Measurements from ENCODE around the gene FBXW4. TPM values are rescaled to one million over a fixed set of nuclear protein-coding genes. Genes with fewer than 3 reads are reported as not detected.
A peak's percentile ranks its signal among the peaks of the same experiment; 100 is the strongest.

The FBXW4 gene
- total and polyA plus RNA-seq, 9 of the 15 experiments (the other 6 are each of a cell fraction or from before 2014, with no cell fraction given), result 1.0 to 10.6 (median 5.4) TPM

- TF ChIP-seq ZNF197 (CRISPR knock-in tag; IDR thresholded peaks at IDR 0.05; ENCODE audit: low read depth), result no peak
- no peak for TF ChIP-seq ZNF232 (CRISPR knock-in tag; IDR thresholded peaks at IDR 0.05)
- no peak for TF ChIP-seq NFYB (IDR thresholded peaks at IDR 0.05; ENCODE audit: extremely low read depth, insufficient read length)
- no peak for TF ChIP-seq CBX5 (IDR thresholded peaks at IDR 0.05; ENCODE audit: borderline replicate concordance, low read depth)
These were observed 3.9 kb downstream of the FBXW4 start (continued) for GRCh38 chr10:101691081-101691480.

GRCh38 chr10:101690461-101690860 is 4.5 kb downstream of the FBXW4 start:
- Histone ChIP-seq H3K9me1 (ENCODE audit: control insufficient read depth, insufficient read depth, low read length) (no peaks in the 10 kb centered on the region), H3K4me3 (no peak overlapping the region), H3K27ac (ENCODE audit: extremely low read depth, low read depth, low read length) (no peak overlapping the region), H3K79me2 (ENCODE audit: control insufficient read depth, insufficient read depth, low read length) (peaks cover 23% of the 10 kb centered on the region), H3K36me3 (ENCODE audit: control insufficient read depth, insufficient read depth, low read length) (peaks cover under 1% of the 10 kb centered on the region; the same call in 1 of the 3 replicates), H3K9ac (ENCODE audit: insufficient read depth in 1 of 2, low read depth in 2 of 2, low read length in 2 of 2) (no peak overlapping the region), H3K4me2 (ENCODE audit: insufficient read depth, low read length) (no peak overlapping the region), H2AFZ (ENCODE audit: low read depth, low read length) (no peak overlapping the region), H3K9me3 (replicated peaks; ENCODE audit: control insufficient read depth, insufficient read depth, low read depth, low read length) (no peaks in the 10 kb centered on the region), H3K4me1 (replicated peaks in 1 of 2; ENCODE audit: control insufficient read depth in 2 of 2, insufficient read depth in 2 of 2, low read length in 2 of 2) (peaks cover 14 to 16% of the 10 kb centered on the region in 2 experiments; a peak in 4 of 5 replicates), H4K20me1 (replicated peaks; ENCODE audit: control insufficient read depth, insufficient read depth, low read length) (0 out of 2 replicates have a peak, but pooled peaks cover 4% of the 10 kb centered on the region), H3K27me3 (ENCODE audit: control insufficient read depth in 2 of 2, insufficient read depth in 2 of 2, low read length in 2 of 2) (no peaks in the 10 kb centered on the region)
- ChIA-PET CTCF (ENCODE audit: low intra/inter-chr PET ratio) (no interaction called here), POLR2A (no interaction called here)
- intact Hi-C loops (cut with micrococcal nuclease), result no loop called here
- ATAC-seq (no peak), FAIRE-seq (peak; percentile 26), DNase-seq (ENCODE audit: extremely low read depth in 1 of 4, low spot score in 3 of 4) (peak in 1 of 4 experiments; percentile 23)
- 0 out of 4 replicates have a peak, but pooled peaks of 1 of the 2 experiments have one; percentile 11 for TF ChIP-seq KDM1A (IDR thresholded peaks at IDR 0.05)
- no peak for TF ChIP-seq NRF1 (conservative IDR thresholded peaks at IDR 0.05 in 1 of 2, IDR thresholded peaks at IDR 0.05 in 1 of 2)
- no TSS peak for BruUV-seq (replicated peaks)
- WGBS (ENCODE audit: insufficient coverage, low coverage, missing lambda C conversion rate), result 19% methylated on average over 7 of the region's 7 CpGs
- in situ Hi-C loops (cut with MboI), result no loop called here

All from K562 (cell line).